Hematopoietic multipotent progenitor cell treated with erythropoietin and hydrocortisone succinate and interleukin-3 and kit ligand, for 8 days (in vitro differentiated cells): ENCODE results near the gene OR10H2.
"Not testable (repeated sequence)": the region's sequence is repeated elsewhere in the genome, so short reads cannot be mapped to it uniquely, and the experiment has no call there.

Source experiments
- DNase-seq: peaks from one replicate; pipeline ENCODE4 v3.0.0-alpha.2; 2015

OR10H2 gene

GRCh38 chr19:15774159-15774558, 46.3 kb downstream of the OR10H2 start:
- DNase-seq: not testable (repeated sequence)

- no peak for DNase-seq
Observed at GRCh38 chr19:15775249-15775648, 47.4 kb downstream of the OR10H2 start.

GRCh38 chr19:15776264-15776663, 48.4 kb downstream of the OR10H2 start:
- DNase-seq: no peak

GRCh38 chr19:15776991-15777970, 49.5 kb downstream of the OR10H2 start:
- DNase-seq: no peak
